PC-3 (cell line): Measurements from ENCODE around the gene PHLDB1. TPM values are rescaled to one million over a fixed set of nuclear protein-coding genes. Genes with fewer than 3 reads are reported as not detected.

ENCODE experiments used
- ATAC-seq: fragments of 200-7000 bp; cut with Tn5 transposase; 2 replicates; pipeline ENCODE4 v1.9.1; 2020; ENCODE audit warnings: mild to moderate bottlenecking, moderate library complexity
- BruUV-seq: library from RNA; stranded (reverse); fragments of 400-500 nt; replicated peaks from 2 replicates; lab custom pipeline; 2021; lab: Mats Ljungman, UMichigan
- CTCF ChIA-PET: fragments of 300-600 bp; sonication (Branson Sonifier 250); formaldehyde crosslinking; loops from one replicate; lab custom pipeline; 2022; ENCODE audit warnings: antibody characterized with exemption; lab: Charles Lee
- POLR2A ChIA-PET: fragments of 300-600 bp; sonication (Branson Sonifier 250); formaldehyde crosslinking; loops from one replicate; lab custom pipeline; 2022; ENCODE audit warnings: antibody characterized with exemption; ENCODE audit not compliant: unreplicated experiment; lab: Charles Lee
- DNase-seq: peaks from one replicate; pipeline ENCODE4 v3.0.0-alpha.2; 2015
- H2AFZ ChIP-seq: fragments of 300-600 bp; sonication (generic); 2 replicates; pipeline ENCODE4 v1.6.0; 2016; ENCODE audit warnings: antibody characterized with exemption, low read length
- H3F3A ChIP-seq: fragments of 300-600 bp; sonication (generic); one replicate; pipeline ENCODE4 v1.6.0; 2017; ENCODE audit warnings: antibody characterized with exemption, low read length, control low read depth, mild to moderate bottlenecking; ENCODE audit not compliant: unreplicated experiment
- H3K27ac ChIP-seq: fragments of 300-600 bp; sonication (generic); 2 replicates; pipeline ENCODE4 v1.5.1; 2016; ENCODE audit warnings: mild to moderate bottlenecking, low read length
- H3K27me3 ChIP-seq: fragments of 300-600 bp; sonication (generic); 2 replicates; pipeline ENCODE4 v1.6.1; 2016; ENCODE audit warnings: low read length, mixed read lengths
- H3K36me3 ChIP-seq: fragments of 300-600 bp; sonication (generic); 2 replicates; pipeline ENCODE4 v1.6.1; 2016; ENCODE audit warnings: low read depth, mixed run types, low read length, mixed read lengths
- H3K4me1 ChIP-seq: fragments of 300-600 bp; sonication (generic); 2 replicates; pipeline ENCODE4 v1.5.1; 2016; ENCODE audit warnings: low read length; ENCODE audit not compliant: insufficient read depth
- H3K4me2 ChIP-seq: fragments of 300-600 bp; sonication (generic); 2 replicates; pipeline ENCODE4 v1.6.0; 2016; ENCODE audit warnings: low read length
- H3K4me3 ChIP-seq: fragments of 300-600 bp; sonication (generic); 2 replicates; pipeline ENCODE4 v1.5.1; 2016; ENCODE audit warnings: mild to moderate bottlenecking, low read length, mixed read lengths
- H3K79me2 ChIP-seq: fragments of 300-600 bp; sonication (generic); 2 replicates; pipeline ENCODE4 v1.6.1; 2017; ENCODE audit warnings: low read length, mixed read lengths
- H3K9ac ChIP-seq: fragments of 300-600 bp; sonication (generic); 2 replicates; pipeline ENCODE4 v1.6.0; 2016; ENCODE audit warnings: mild to moderate bottlenecking, low read length
- H3K9me2 ChIP-seq: fragments of 300-600 bp; sonication (generic); replicated peaks from 2 replicates; pipeline ENCODE4 v1.6.1; 2016; ENCODE audit warnings: mixed run types, low read length, mixed read lengths
- H3K9me3 ChIP-seq: fragments of 300-600 bp; sonication (generic); 2 replicates; pipeline ENCODE4 v1.6.1; 2016; ENCODE audit warnings: low read length, mixed read lengths
- H4K20me1 ChIP-seq: fragments of 300-600 bp; sonication (generic); 2 replicates; pipeline ENCODE4 v1.6.1; 2016; ENCODE audit warnings: low read length, mixed read lengths
- EZH2 ChIP-seq: fragments of 300-600 bp; sonication (generic); IDR thresholded peaks from one replicate; pipeline ENCODE4 v1.6.1; 2017; ENCODE audit warnings: antibody characterized with exemption, mild to moderate bottlenecking, low read length; ENCODE audit not compliant: unreplicated experiment
- EZH2phosphoT487 ChIP-seq: fragments of 300-600 bp; sonication (generic); IDR thresholded peaks from 2 replicates; pipeline ENCODE4 v1.6.1; 2018; ENCODE audit warnings: mild to moderate bottlenecking, antibody characterized with exemption, low read length, borderline replicate concordance
- intact Hi-C: fragments of 100-400 bp; cut with micrococcal nuclease; formaldehyde crosslinking; loops from 2 replicates; pipeline ENCODE4 v1.9.0; 2023
- microRNA-seq: library from miRNA; unstranded; fragments of <30 nt; microRNA quantifications from one replicate; pipeline ENCODE4 v1.1.0, GENCODE V29; 2020; ENCODE audit not compliant: unreplicated experiment
- total RNA-seq: library from RNA; depleted of rRNA; stranded (reverse); fragments of >200 nt; gene quantifications from 2 replicates; pipeline ENCODE4 v1.2.3, GENCODE V29; 2014; rRNA removed
- TF ChIP-seq, protein P1 (sequence below): fragments of 300-600 bp; sonication (generic); conservative IDR thresholded peaks from 2 replicates; pipeline ENCODE4 v1.5.1; 2017; ENCODE audit warnings: antibody characterized with exemption, low read depth, mild to moderate bottlenecking, low read length

PHLDB1 gene
- total RNA-seq, 1 experiment from 2014 or later = 36.1 TPM

DNA sequence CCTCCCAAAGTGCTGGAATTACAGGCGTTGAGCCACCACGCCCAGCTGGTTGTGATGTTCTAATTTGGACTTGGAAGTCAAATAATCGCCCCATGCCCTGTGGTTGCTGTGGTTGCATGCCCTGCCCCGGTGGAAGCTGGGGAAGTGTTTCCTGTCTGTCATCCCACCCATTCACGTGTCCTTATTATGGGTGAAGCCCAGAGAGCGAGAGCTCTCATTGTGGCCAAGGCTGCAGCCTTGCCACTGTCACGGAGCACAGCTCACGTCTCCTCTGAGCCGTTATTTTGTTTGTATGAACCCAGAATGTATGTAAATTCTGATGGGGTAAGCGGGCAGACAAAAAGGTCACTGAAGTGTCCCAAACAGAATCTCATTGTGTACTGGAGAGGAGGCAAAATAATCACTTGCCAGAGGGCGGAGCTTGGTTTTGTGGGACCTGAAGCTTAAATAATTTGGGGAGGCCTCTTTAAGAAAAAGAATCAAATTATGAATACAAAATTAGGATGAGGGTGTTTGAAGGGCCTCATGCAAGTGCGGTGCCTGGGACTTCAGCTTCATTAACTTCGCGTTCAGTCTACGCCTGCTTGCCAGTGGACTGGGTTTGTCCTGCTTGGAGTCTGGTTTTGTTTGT, 97.8 kb downstream of the PHLDB1 start:
- Histone ChIP-seq H3K27ac (no peak overlapping the region), H3K9me2 (no peaks in the 10 kb centered on the region), H3K9me3 (no peaks in the 10 kb centered on the region), H3K4me1 (no peaks in the 10 kb centered on the region), H3K27me3 (peaks cover 5% of the 10 kb centered on the region; the same call in 1 of the 2 replicates), H3K36me3 (no peaks in the 10 kb centered on the region), H3K79me2 (no peaks in the 10 kb centered on the region), H3K4me3 (no peak overlapping the region), H3K4me2 (no peak overlapping the region), H3K9ac (no peak overlapping the region), H4K20me1 (no peaks in the 10 kb centered on the region), H3F3A (no peaks in the 10 kb centered on the region), H2AFZ (no peak overlapping the region)
- no peak for DNase-seq
- no TSS peak for BruUV-seq
- ChIA-PET CTCF (interaction anchor here (0.6 to 1.8 kb wide), 5 partner anchors 10 to 155 kb away, joined by 3 to 11 read pairs (median 4); no protein-coding TSS in a partner anchor), POLR2A (interaction anchor here (0.5 kb wide), 1 partner anchor 87 kb away, joined by 3 read pairs; no protein-coding TSS in a partner anchor)
- intact Hi-C loops = no loop called here
- no peak for ATAC-seq
- TF ChIP-seq EZH2 (no peak), EZH2phosphoT487 (no peak)

DNA sequence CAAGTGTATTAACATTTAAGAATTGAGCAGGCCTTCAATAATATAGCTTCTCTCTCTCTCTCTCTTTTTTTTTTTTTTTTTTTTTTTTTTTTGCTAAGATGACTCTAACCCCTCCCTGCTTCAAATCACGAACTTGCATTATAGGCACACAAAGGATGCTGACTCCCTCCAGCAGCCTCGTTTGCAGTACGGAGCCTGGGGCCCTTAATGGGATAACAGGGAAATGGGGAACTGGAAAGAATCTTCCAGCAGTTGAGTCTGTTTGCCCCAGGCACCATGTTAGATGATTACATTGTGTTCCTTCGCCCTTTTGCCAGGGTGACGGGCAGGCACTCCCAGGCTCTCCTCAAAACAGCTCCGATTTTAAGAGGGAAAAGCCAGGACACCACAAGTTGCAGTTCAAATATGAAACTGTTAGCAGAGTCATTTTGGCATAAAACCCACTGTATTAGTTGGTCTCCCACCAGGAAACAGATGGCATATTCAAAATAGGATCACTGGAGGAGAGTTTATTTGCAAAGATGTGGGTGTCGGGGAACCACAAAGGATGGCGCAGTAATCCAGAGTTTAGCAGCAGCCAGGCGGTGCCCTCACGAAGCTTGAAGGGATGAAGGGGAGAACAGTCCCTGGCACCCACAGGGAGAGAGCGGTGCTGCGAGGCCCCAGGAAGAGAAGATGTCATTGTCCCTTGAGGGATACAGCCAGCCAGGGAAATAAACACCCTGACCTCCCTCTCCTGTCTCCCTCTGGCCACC, 98.6 kb downstream of the PHLDB1 start:
- POLR2A ChIA-PET = interaction anchor here (0.5 kb wide), 1 partner anchor 87 kb away, joined by 3 read pairs; no protein-coding TSS in a partner anchor
- Histone ChIP-seq H3K79me2 (no peaks in the 10 kb centered on the region), H3K4me1 (no peaks in the 10 kb centered on the region), H3K4me2 (no peak overlapping the region), H3K9me2 (no peaks in the 10 kb centered on the region), H3K27me3 (peaks cover 11% of the 10 kb centered on the region; the same call in 1 of the 2 replicates), H3K9ac (no peak overlapping the region), H2AFZ (no peak overlapping the region), H3K27ac (no peak overlapping the region), H3K4me3 (no peak overlapping the region), H3F3A (no peaks in the 10 kb centered on the region), H3K36me3 (no peaks in the 10 kb centered on the region), H4K20me1 (no peaks in the 10 kb centered on the region), H3K9me3 (no peaks in the 10 kb centered on the region)
- CTCF ChIA-PET = interaction anchor here (0.6 kb wide), 3 partner anchors 11 to 154 kb away, joined by 4 to 11 read pairs (median 5); no protein-coding TSS in a partner anchor
- ATAC-seq = no peak
- intact Hi-C loops = no loop called here
- no peak for DNase-seq
- no TSS peak for BruUV-seq
- TF ChIP-seq EZH2phosphoT487 (no peak), EZH2 (no peak)
- TF ChIP-seq, protein P1, sequence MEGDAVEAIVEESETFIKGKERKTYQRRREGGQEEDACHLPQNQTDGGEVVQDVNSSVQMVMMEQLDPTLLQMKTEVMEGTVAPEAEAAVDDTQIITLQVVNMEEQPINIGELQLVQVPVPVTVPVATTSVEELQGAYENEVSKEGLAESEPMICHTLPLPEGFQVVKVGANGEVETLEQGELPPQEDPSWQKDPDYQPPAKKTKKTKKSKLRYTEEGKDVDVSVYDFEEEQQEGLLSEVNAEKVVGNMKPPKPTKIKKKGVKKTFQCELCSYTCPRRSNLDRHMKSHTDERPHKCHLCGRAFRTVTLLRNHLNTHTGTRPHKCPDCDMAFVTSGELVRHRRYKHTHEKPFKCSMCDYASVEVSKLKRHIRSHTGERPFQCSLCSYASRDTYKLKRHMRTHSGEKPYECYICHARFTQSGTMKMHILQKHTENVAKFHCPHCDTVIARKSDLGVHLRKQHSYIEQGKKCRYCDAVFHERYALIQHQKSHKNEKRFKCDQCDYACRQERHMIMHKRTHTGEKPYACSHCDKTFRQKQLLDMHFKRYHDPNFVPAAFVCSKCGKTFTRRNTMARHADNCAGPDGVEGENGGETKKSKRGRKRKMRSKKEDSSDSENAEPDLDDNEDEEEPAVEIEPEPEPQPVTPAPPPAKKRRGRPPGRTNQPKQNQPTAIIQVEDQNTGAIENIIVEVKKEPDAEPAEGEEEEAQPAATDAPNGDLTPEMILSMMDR = no peak

DNA sequence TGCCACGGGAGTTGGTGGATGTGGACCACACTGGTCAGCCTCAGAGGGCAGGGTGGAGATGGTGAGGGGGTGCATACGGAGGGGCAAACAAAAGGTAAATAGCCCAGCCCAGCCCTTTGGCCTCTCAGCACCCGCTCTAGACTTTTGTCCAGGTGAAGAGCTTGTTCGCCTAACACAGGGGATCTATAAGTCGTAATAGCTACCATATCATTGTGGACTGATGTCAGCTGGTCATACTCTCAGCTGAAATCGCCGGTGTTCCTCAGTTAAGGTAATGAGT, 99.1 kb downstream of the PHLDB1 start:
- Histone ChIP-seq H3K36me3 (no peaks in the 10 kb centered on the region), H3K9ac (no peak overlapping the region), H3K4me3 (no peak overlapping the region), H2AFZ (no peak overlapping the region), H3K27me3 (peaks cover 11% of the 10 kb centered on the region; the same call in 1 of the 2 replicates), H3K4me1 (no peaks in the 10 kb centered on the region), H3F3A (no peaks in the 10 kb centered on the region), H3K9me2 (no peaks in the 10 kb centered on the region), H3K79me2 (no peaks in the 10 kb centered on the region), H3K9me3 (no peaks in the 10 kb centered on the region), H4K20me1 (no peaks in the 10 kb centered on the region), H3K27ac (no peak overlapping the region), H3K4me2 (no peak overlapping the region)
- ATAC-seq = no peak
- ChIA-PET POLR2A (no interaction called here), CTCF (no interaction called here)
- no TSS peak for BruUV-seq
- intact Hi-C loops = no loop called here
- TF ChIP-seq EZH2 (no peak), EZH2phosphoT487 (no peak)
- TF ChIP-seq, protein P1 = no peak
- DNase-seq = no peak

Small RNA genes lying within 50 kb of the gene (microRNA-seq; reads per million reads assigned to microRNA genes)
- gene MIR6716 = not detected

Other genes with a start within 250 kb of the PHLDB1 start
- 51.7 and 56.4 TPM in 2 replicates for gene UBE4A, start 248.0 kb upstream of the PHLDB1 start, total RNA-seq
- gene ATP5MG, start 206.0 kb upstream of the PHLDB1 start, total RNA-seq = 256 and 375 TPM in 2 replicates
- 35.3 and 38.2 TPM in 2 replicates for gene KMT2A, start 171.1 kb upstream of the PHLDB1 start, total RNA-seq
- gene TTC36, start 80.1 kb upstream of the PHLDB1 start, total RNA-seq = 2.7 and 6.2 TPM in 2 replicates
- gene TMEM25, start 76.4 kb upstream of the PHLDB1 start, total RNA-seq = 49.8 and 50.4 TPM in 2 replicates
- 32.9 and 35.2 TPM in 2 replicates for gene IFT46, start 41.7 kb upstream of the PHLDB1 start, total RNA-seq
- 122 and 132 TPM in 2 replicates for gene ARCN1, start 35.2 kb upstream of the PHLDB1 start, total RNA-seq
- not detected in 2 replicates for gene TREH, start 72.0 kb downstream of the PHLDB1 start, total RNA-seq
- gene DDX6, start 183.5 kb downstream of the PHLDB1 start, total RNA-seq = 59.4 and 66.3 TPM in 2 replicates